Renal pelvis (tissue), 4 donors: ENCODE measurements around the gene CELA2B. TPM values are rescaled to one million over a fixed set of nuclear protein-coding genes. Genes with fewer than 3 reads are reported as not detected.
"Not testable (repeated sequence)": the region's sequence is repeated elsewhere in the genome, so short reads cannot be mapped to it uniquely, and the experiment has no call there.

Source experiments
- DNase-seq: peaks from one replicate; pipeline ENCODE4 v3.0.0-alpha.2; 2013
- polyA plus RNA-seq, 3 donors: library from polyadenylated mRNA; unstranded; fragments of 120-200 nt; gene quantifications; one replicate each; pipeline ENCODE4 v1.2.1, GENCODE V29; 2013; ENCODE audit not compliant: insufficient read length in 3 of 3

CELA2B gene
- polyA plus RNA-seq, 3 donors: 0.31 to 0.90 (median 0.59) TPM

GRCh38 chr1:15444468-15445389, 31.2 kb upstream of the CELA2B start:
- no peak for DNase-seq

GRCh38 chr1:15445390-15446122, 30.3 kb upstream of the CELA2B start:
- DNase-seq: no peak

GRCh38 chr1:15446212-15446611, 29.7 kb upstream of the CELA2B start:
- no peak for DNase-seq

- no peak for DNase-seq
Observed at GRCh38 chr1:15448877-15449462, 26.9 kb upstream of the CELA2B start.

- DNase-seq: no peak
Observed at GRCh38 chr1:15449567-15449966, 26.3 kb upstream of the CELA2B start.

- no peak for DNase-seq
Observed at GRCh38 chr1:15451014-15451722, 24.7 kb upstream of the CELA2B start.

- DNase-seq: no peak
Observed at GRCh38 chr1:15452216-15452615, 23.7 kb upstream of the CELA2B start.

- no peak for DNase-seq
Observed at GRCh38 chr1:15452866-15453571, 22.9 kb upstream of the CELA2B start.

GRCh38 chr1:15453734-15454133, 22.2 kb upstream of the CELA2B start:
- no peak for DNase-seq

GRCh38 chr1:15454256-15454655, 21.6 kb upstream of the CELA2B start:
- DNase-seq: no peak

GRCh38 chr1:15455522-15455921, 20.4 kb upstream of the CELA2B start:
- no peak for DNase-seq

GRCh38 chr1:15456313-15456954, 19.5 kb upstream of the CELA2B start, which contains the start of gene CELA2A:
TSS of gene CELA2A (plus strand) at chr1:15456732. CDS start at chr1:15456754, 22 bp downstream.
- no peak for DNase-seq

GRCh38 chr1:15457585-15457984, 18.3 kb upstream of the CELA2B start:
- no peak for DNase-seq

GRCh38 chr1:15458388-15458787, 17.5 kb upstream of the CELA2B start:
- not testable (repeated sequence) for DNase-seq

GRCh38 chr1:15459771-15460707, 15.9 kb upstream of the CELA2B start:
- no peak for DNase-seq

GRCh38 chr1:15460708-15461095, 15.2 kb upstream of the CELA2B start:
- no peak for DNase-seq

- peak; percentile 39 for DNase-seq
Observed at GRCh38 chr1:15463064-15463800, 12.7 kb upstream of the CELA2B start.

GRCh38 chr1:15463926-15464322, 12.0 kb upstream of the CELA2B start:
- not testable (repeated sequence) for DNase-seq

- no peak for DNase-seq
Observed at GRCh38 chr1:15465674-15466073, 10.2 kb upstream of the CELA2B start.
